Prostate gland (tissue), 2 donors: ENCODE data around the gene ZNF445. TPM values are rescaled to one million over a fixed set of nuclear protein-coding genes. Genes with fewer than 3 reads are reported as not detected.

Experiments
- DNase-seq: peaks from one replicate; pipeline ENCODE4 v3.0.0-alpha.2; 2019; ENCODE audit warnings: low spot score
- H3K27ac ChIP-seq, 2 donors: fragments of 200-600 bp; sonication (generic); 2 replicates each; pipeline ENCODE4 v1.5.1; 2017 to 2019
- H3K27me3 ChIP-seq: fragments of 200-600 bp; sonication (generic); replicated peaks from 2 replicates; pipeline ENCODE4 v1.5.1; 2019; ENCODE audit not compliant: insufficient read depth
- H3K36me3 ChIP-seq, 2 donors: fragments of 200-600 bp; sonication (generic); 1 replicate in 1 of 2; 2 replicates in 1 of 2; pipeline versions ENCODE4 v1.5.1 to v1.8.1; 2017 to 2019
- H3K4me1 ChIP-seq: fragments of 200-600 bp; sonication (generic); replicated peaks from 2 replicates; pipeline ENCODE4 v1.5.1; 2019
- H3K4me3 ChIP-seq, 2 donors: fragments of 200-600 bp; sonication (generic); 2 replicates each; pipeline ENCODE4 v1.5.1; 2017 to 2019
- H3K9me3 ChIP-seq: fragments of 200-600 bp; sonication (generic); 2 replicates; pipeline ENCODE4 v1.5.1; 2017
- POLR2A ChIP-seq: fragments of 450-650 bp; IDR thresholded peaks from one replicate; pipeline ENCODE4 v1.6.1; 2016; ENCODE audit warnings: antibody characterized with exemption, mild to moderate bottlenecking
- POLR2AphosphoS5 ChIP-seq: sonication (generic); formaldehyde crosslinking; IDR thresholded peaks from one replicate; pipeline ENCODE4 v1.6.1; 2017; ENCODE audit warnings: antibody characterized with exemption
- WGBS: methylation state at CpG from one replicate; pipeline ENCODE4 v1.1.5; 2018; 5-methylcytosine and 5-hydroxymethylcytosine counted together
- intact Hi-C: fragments of 100-400 bp; cut with DNase I; formaldehyde crosslinking; loops from one replicate; pipeline ENCODE4 v1.14.2; 2022
- total RNA-seq, 2 donors: library from RNA; depleted of rRNA; stranded (reverse); fragments of >200 nt; gene quantifications; one replicate each; pipeline ENCODE4 v1.1.0, GENCODE V29; 2016
- TF ChIP-seq, protein P1 (sequence below), 4 experiments: fragments of 200-600 bp in 2 of 4; fragments of 450-650 bp in 2 of 4; sonication (generic) in 2 of 4; IDR thresholded peaks; 1 replicate in 3 of 4; 2 replicates in 1 of 4; pipeline ENCODE4 v1.5.1; 2016 to 2019; ENCODE audit warnings: antibody characterized with exemption in 4 of 4, mild to moderate bottlenecking in 2 of 4, moderate library complexity in 2 of 4

The ZNF445 gene
- total RNA-seq, 2 donors from 2014 or later, result 10.8 to 17.9 TPM

DNA sequence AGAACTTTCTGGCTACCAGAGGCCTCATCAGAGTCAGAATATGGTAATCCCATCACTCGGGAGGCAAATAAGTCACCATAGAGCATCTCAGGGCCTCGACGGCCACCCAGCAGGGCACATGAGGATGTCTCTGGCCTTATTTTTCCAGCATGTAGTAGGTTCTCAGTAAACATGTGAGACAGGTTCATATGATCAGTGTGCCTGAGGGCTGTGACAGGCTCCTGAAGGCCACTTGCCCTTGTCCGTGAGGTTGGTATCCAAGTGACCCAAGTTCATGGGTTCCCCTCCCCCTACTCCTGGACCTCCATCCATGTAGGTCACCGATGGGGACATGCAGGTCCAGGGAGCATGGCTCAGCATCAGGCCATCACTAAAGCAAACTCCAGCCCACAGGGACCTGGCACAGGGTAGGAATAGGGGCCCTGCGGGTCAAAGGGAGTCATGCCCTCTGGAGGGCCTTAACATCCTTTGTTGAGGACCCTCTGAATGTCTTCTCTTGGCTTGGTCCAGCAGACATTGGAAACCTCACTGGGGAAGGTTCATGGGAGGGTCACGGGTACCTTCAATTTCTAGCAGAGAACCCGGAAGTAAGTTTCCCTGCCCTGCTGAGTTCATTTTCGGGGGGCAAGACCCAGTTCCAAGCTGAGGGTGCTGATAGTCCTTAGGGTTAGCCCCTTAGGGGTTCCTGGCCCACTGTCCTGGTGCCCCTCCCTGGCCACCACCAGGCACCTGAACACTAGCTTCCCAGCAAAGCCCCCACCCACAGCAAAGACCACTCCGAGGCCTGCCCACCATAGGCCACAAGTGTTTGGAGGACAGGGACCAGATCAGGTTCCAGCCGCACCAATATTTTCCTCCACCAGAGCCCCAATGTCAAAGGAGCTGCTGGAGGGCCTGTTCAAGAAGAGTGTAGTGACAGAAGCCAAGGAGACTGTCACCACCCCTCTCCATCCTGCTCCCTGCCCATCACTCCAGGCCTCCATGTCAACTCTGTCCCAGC, 61.1 kb downstream of the ZNF445 start:
- 93% methylated on average over 11 of the region's 11 CpGs for WGBS
- Histone ChIP-seq H3K27me3 (no peaks in the 10 kb centered on the region), H3K4me1 (no peaks in the 10 kb centered on the region), H3K36me3 (no peaks in the 10 kb centered on the region), H3K9me3 (no peaks in the 10 kb centered on the region), H3K27ac (no peak overlapping the region), H3K4me3 (no peak overlapping the region)
- intact Hi-C loops, result no loop called here
- TF ChIP-seq, protein P1, sequence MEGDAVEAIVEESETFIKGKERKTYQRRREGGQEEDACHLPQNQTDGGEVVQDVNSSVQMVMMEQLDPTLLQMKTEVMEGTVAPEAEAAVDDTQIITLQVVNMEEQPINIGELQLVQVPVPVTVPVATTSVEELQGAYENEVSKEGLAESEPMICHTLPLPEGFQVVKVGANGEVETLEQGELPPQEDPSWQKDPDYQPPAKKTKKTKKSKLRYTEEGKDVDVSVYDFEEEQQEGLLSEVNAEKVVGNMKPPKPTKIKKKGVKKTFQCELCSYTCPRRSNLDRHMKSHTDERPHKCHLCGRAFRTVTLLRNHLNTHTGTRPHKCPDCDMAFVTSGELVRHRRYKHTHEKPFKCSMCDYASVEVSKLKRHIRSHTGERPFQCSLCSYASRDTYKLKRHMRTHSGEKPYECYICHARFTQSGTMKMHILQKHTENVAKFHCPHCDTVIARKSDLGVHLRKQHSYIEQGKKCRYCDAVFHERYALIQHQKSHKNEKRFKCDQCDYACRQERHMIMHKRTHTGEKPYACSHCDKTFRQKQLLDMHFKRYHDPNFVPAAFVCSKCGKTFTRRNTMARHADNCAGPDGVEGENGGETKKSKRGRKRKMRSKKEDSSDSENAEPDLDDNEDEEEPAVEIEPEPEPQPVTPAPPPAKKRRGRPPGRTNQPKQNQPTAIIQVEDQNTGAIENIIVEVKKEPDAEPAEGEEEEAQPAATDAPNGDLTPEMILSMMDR (IDR thresholded peaks at IDR 0.05), result no peak
- no peak for TF ChIP-seq POLR2A
- TF ChIP-seq POLR2AphosphoS5, result no peak
- no peak for DNase-seq

DNA sequence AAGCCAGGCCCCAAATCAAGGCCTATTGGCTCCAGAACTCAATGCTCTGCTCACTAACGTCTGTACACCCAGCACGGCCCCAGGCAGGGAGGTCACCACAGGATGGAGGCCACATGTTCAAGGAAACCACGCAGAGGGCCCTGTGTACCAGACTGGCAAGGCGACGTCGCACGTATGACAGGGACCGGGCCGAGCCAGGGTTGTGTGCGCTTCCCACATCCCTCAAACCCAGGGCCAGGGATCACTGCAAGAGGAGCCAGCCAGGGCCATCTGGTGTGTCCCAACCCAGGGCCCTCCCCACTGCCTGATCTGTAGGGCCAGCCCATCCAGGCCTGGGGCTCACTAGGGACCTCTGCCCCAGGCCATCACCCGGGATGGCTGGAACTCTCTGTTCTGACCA, 62.0 kb downstream of the ZNF445 start:
- H3K4me1 ChIP-seq, result no peaks in the 10 kb centered on the region
- 85% methylated on average over 11 of the region's 11 CpGs for WGBS
- H3K27ac ChIP-seq, result no peak overlapping the region
- TF ChIP-seq, protein P1 (IDR thresholded peaks at IDR 0.05), result no peak
- TF ChIP-seq POLR2A, result no peak
- TF ChIP-seq POLR2AphosphoS5, result no peak
- no peaks in the 10 kb centered on the region for H3K27me3 ChIP-seq
- no peaks in the 10 kb centered on the region for H3K9me3 ChIP-seq
- no peak overlapping the region for H3K4me3 ChIP-seq
- intact Hi-C loops, result no loop called here
- no peak for DNase-seq
- no peaks in the 10 kb centered on the region for H3K36me3 ChIP-seq

DNA sequence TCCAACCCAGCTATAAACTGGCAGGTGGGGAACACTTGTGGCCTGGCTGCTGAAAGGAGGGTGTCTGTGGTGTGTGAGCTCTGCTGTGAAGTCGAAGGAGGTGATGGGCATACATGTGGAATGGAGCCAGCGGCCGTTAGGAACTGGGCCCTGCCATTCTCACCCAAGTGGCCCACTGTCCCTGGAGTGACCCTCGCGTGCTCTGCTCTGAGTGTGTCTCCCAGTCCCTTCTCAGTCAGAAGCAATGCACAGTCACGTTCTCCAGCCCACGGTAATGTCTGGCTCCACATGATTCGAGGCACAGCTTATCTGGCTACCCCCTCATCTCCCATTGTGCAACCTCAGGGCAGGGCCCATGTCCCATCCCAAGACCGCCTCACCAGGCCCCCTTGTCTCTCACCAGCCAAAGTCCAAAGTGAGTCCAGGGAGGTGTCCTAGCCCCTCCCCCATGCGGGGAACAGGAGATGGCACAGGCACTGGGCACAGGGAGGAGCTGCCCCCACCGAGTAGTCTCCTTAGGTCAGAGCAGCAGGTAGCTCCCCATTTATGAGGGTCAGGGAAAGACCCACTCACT, 62.9 kb downstream of the ZNF445 start:
- DNase-seq, result no peak
- Histone ChIP-seq H3K27me3 (no peaks in the 10 kb centered on the region), H3K4me3 (no peak overlapping the region), H3K36me3 (no peaks in the 10 kb centered on the region), H3K9me3 (no peaks in the 10 kb centered on the region), H3K4me1 (no peaks in the 10 kb centered on the region), H3K27ac (no peak overlapping the region)
- 86% methylated on average over 11 of the region's 11 CpGs for WGBS
- intact Hi-C loops, result no loop called here
- TF ChIP-seq, protein P1 (IDR thresholded peaks at IDR 0.05), result no peak
- no peak for TF ChIP-seq POLR2AphosphoS5
- no peak for TF ChIP-seq POLR2A

DNA sequence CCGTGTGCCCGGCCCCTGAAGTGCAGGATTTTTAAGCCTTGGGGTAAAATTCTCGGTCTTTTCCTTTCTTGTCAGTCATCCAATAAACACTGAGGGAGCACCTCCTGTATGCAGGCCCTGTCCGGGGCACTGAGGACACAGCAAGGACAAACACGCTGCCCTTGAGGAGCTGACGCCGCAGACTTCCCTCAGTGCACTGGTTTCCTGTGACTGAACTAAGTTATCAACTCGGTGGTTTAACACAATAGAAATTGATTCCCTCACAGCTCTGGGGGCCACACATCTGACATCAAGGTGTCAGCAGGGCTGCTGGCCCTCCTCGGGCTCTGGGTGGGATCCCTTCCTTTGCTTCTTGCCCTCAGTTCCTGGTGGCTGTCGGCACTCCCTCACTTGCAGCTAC, 65.1 kb downstream of the ZNF445 start:
- H3K9me3 ChIP-seq, result no peaks in the 10 kb centered on the region
- H3K4me1 ChIP-seq, result no peaks in the 10 kb centered on the region
- H3K4me3 ChIP-seq, result no peak overlapping the region
- H3K27ac ChIP-seq, result no peak overlapping the region
- no peak for TF ChIP-seq POLR2AphosphoS5
- no peak for TF ChIP-seq POLR2A
- TF ChIP-seq, protein P1 (IDR thresholded peaks at IDR 0.05), result no peak
- H3K36me3 ChIP-seq, result no peaks in the 10 kb centered on the region
- intact Hi-C loops, result no loop called here
- DNase-seq, result no peak
- 87% methylated on average over 9 of the region's 10 CpGs for WGBS
- H3K27me3 ChIP-seq, result no peaks in the 10 kb centered on the region
